NCI-H1694 (cell line): ENCODE results near the gene DRICH1.
"Not testable (repeated sequence)": the region's sequence is repeated elsewhere in the genome, so short reads cannot be mapped to it uniquely, and the experiment has no call there.

ENCODE experiments used
- DNase-seq: peaks from one replicate; lab custom pipeline; 2025; lab: John Stamatoyannopoulos, UW

The DRICH1 gene

GRCh38 chr22:23649071-23649501 is 17.0 kb upstream of the DRICH1 start:
- DNase-seq = no peak

- DNase-seq = not testable (repeated sequence)
Observed at GRCh38 chr22:23646526-23646925, 14.4 kb upstream of the DRICH1 start.

- not testable (repeated sequence) for DNase-seq
Observed at GRCh38 chr22:23640206-23640605, 8.1 kb upstream of the DRICH1 start.

GRCh38 chr22:23639661-23640060 is 7.5 kb upstream of the DRICH1 start:
- DNase-seq = no peak

GRCh38 chr22:23638611-23639010 is 6.5 kb upstream of the DRICH1 start:
- no peak for DNase-seq

GRCh38 chr22:23635291-23635690 is 3.2 kb upstream of the DRICH1 start:
- DNase-seq = not testable (repeated sequence)

GRCh38 chr22:23628056-23628743 is 3.9 kb downstream of the DRICH1 start:
- not testable (repeated sequence) for DNase-seq

- not testable (repeated sequence) for DNase-seq
Observed at GRCh38 chr22:23627401-23628055, 4.6 kb downstream of the DRICH1 start.

- DNase-seq = no peak
Observed at GRCh38 chr22:23626286-23626975, 5.7 kb downstream of the DRICH1 start.

GRCh38 chr22:23622634-23623033 is 9.5 kb downstream of the DRICH1 start:
- DNase-seq = no peak

- not testable (repeated sequence) for DNase-seq
Observed at GRCh38 chr22:23621916-23622315, 10.2 kb downstream of the DRICH1 start.

- DNase-seq = no peak
Observed at GRCh38 chr22:23621082-23621780, 10.9 kb downstream of the DRICH1 start.

GRCh38 chr22:23613193-23613972 is 18.7 kb downstream of the DRICH1 start:
- DNase-seq = no peak

GRCh38 chr22:23609983-23610781 is 21.9 kb downstream of the DRICH1 start:
- no peak for DNase-seq

- DNase-seq = no peak
Observed at GRCh38 chr22:23608583-23608982, 23.5 kb downstream of the DRICH1 start.

- no peak for DNase-seq
Observed at GRCh38 chr22:23606204-23607131, 25.7 kb downstream of the DRICH1 start.

GRCh38 chr22:23604939-23605712 is 27.0 kb downstream of the DRICH1 start:
- DNase-seq = no peak

GRCh38 chr22:23603266-23603665 is 28.9 kb downstream of the DRICH1 start:
- no peak for DNase-seq
